BLaER1 treated with 17β-estradiol and CSF1 and Interleukin-3, amounts not matched to agents 10 nM and 100 nM (cell line): Measurements from ENCODE around the gene FOXN4.

Experiments
- H3K27ac ChIP-seq, 11 experiments: shearing (Covaris generic); formaldehyde crosslinking; 2 replicates each; pipeline ENCODE4 v1.8.1; 2022
- H3K27me3 ChIP-seq, 11 experiments: shearing (Covaris generic); formaldehyde crosslinking; 2 replicates each; pipeline ENCODE4 v1.8.1; 2022
- H3K36me3 ChIP-seq, 11 experiments: shearing (Covaris generic); formaldehyde crosslinking; 2 replicates each; pipeline ENCODE4 v1.8.1; 2022
- H3K4me1 ChIP-seq, 10 experiments: shearing (Covaris generic); formaldehyde crosslinking; 2 replicates each; pipeline ENCODE4 v1.8.1; 2022
- H3K4me2 ChIP-seq, 11 experiments: shearing (Covaris generic); formaldehyde crosslinking; 2 replicates each; pipeline ENCODE4 v1.8.1; 2022
- H3K4me3 ChIP-seq, 10 experiments: shearing (Covaris generic); formaldehyde crosslinking; 2 replicates each; pipeline ENCODE4 v1.8.1; 2022
- H3K9ac ChIP-seq, 11 experiments: shearing (Covaris generic); formaldehyde crosslinking; 2 replicates each; pipeline ENCODE4 v1.8.1; 2022
- H3K9me3 ChIP-seq, 11 experiments: shearing (Covaris generic); formaldehyde crosslinking; replicated peaks in 1 of 11; 2 replicates each; pipeline ENCODE4 v1.8.1; 2022
- H4K20me1 ChIP-seq, 11 experiments: shearing (Covaris generic); formaldehyde crosslinking; 2 replicates each; pipeline ENCODE4 v1.8.1; 2022
- Cebpa-rat ChIP-seq, 11 experiments: shearing (Covaris generic); IDR thresholded peaks; 2 replicates each; pipeline ENCODE4 v1.8.1; 2022

The FOXN4 gene

GRCh38 chr12:109288571-109288970 lies 20.5 kb downstream of the FOXN4 start:
- no peak overlapping the region for H3K27ac ChIP-seq
- no peak for TF ChIP-seq Cebpa-rat (IDR thresholded peaks at IDR 0.05)
- no peak overlapping the region for H3K9ac ChIP-seq
- H3K27me3 ChIP-seq, result peaks cover 0 to 8% (median 0%) of the 10 kb centered on the region in 11 experiments; a peak in 4 of 22 replicates
- no peaks in the 10 kb centered on the region for H3K4me1 ChIP-seq
- H3K36me3 ChIP-seq, result no peaks in the 10 kb centered on the region
- H4K20me1 ChIP-seq, result no peaks in the 10 kb centered on the region
- no peaks in the 10 kb centered on the region for H3K9me3 ChIP-seq
- no peak overlapping the region for H3K4me2 ChIP-seq
- no peak overlapping the region for H3K4me3 ChIP-seq

- H3K27ac ChIP-seq, result no peak overlapping the region
- H3K9me3 ChIP-seq, result no peaks in the 10 kb centered on the region
- no peaks in the 10 kb centered on the region for H3K36me3 ChIP-seq
- no peaks in the 10 kb centered on the region for H4K20me1 ChIP-seq
- peaks cover 0 to 8% (median 0%) of the 10 kb centered on the region in 11 experiments; a peak in 4 of 22 replicates for H3K27me3 ChIP-seq
- H3K4me1 ChIP-seq, result no peaks in the 10 kb centered on the region
- TF ChIP-seq Cebpa-rat (IDR thresholded peaks at IDR 0.05), result no peak
- no peak overlapping the region for H3K4me2 ChIP-seq
- no peak overlapping the region for H3K4me3 ChIP-seq
- no peak overlapping the region for H3K9ac ChIP-seq
These were observed 21.1 kb downstream of the FOXN4 start for GRCh38 chr12:109287811-109288469.

- Histone ChIP-seq H4K20me1 (no peaks in the 10 kb centered on the region), H3K27me3 (peaks cover 0 to 8% (median 0%) of the 10 kb centered on the region in 11 experiments; a peak in 4 of 22 replicates), H3K9me3 (no peaks in the 10 kb centered on the region), H3K36me3 (no peaks in the 10 kb centered on the region), H3K27ac (no peak overlapping the region), H3K4me3 (no peak overlapping the region), H3K9ac (no peak overlapping the region), H3K4me2 (no peak overlapping the region), H3K4me1 (no peaks in the 10 kb centered on the region)
- TF ChIP-seq Cebpa-rat (IDR thresholded peaks at IDR 0.05), result no peak
These were observed 21.9 kb downstream of the FOXN4 start for GRCh38 chr12:109287181-109287580.

- H3K27me3 ChIP-seq, result peaks cover 0 to 3% (median 0%) of the 10 kb centered on the region in 11 experiments; a peak in 4 of 22 replicates
- H3K4me3 ChIP-seq, result no peak overlapping the region
- no peak for TF ChIP-seq Cebpa-rat (IDR thresholded peaks at IDR 0.05)
- no peaks in the 10 kb centered on the region for H4K20me1 ChIP-seq
- H3K4me2 ChIP-seq, result no peak overlapping the region
- H3K27ac ChIP-seq, result no peak overlapping the region
- H3K4me1 ChIP-seq, result no peaks in the 10 kb centered on the region
- no peak overlapping the region for H3K9ac ChIP-seq
- H3K9me3 ChIP-seq, result no peaks in the 10 kb centered on the region
- no peaks in the 10 kb centered on the region for H3K36me3 ChIP-seq
These were observed 22.4 kb downstream of the FOXN4 start for GRCh38 chr12:109286652-109287051.

GRCh38 chr12:109286252-109286651 lies 22.8 kb downstream of the FOXN4 start:
- H3K9ac ChIP-seq, result no peak overlapping the region
- no peaks in the 10 kb centered on the region for H3K36me3 ChIP-seq
- no peaks in the 10 kb centered on the region for H4K20me1 ChIP-seq
- H3K9me3 ChIP-seq, result no peaks in the 10 kb centered on the region
- no peaks in the 10 kb centered on the region for H3K27me3 ChIP-seq
- no peak for TF ChIP-seq Cebpa-rat (IDR thresholded peaks at IDR 0.05)
- no peak overlapping the region for H3K4me3 ChIP-seq
- H3K4me2 ChIP-seq, result no peak overlapping the region
- no peaks in the 10 kb centered on the region for H3K4me1 ChIP-seq
- no peak overlapping the region for H3K27ac ChIP-seq

- H4K20me1 ChIP-seq, result no peaks in the 10 kb centered on the region
- no peak overlapping the region for H3K27ac ChIP-seq
- TF ChIP-seq Cebpa-rat (IDR thresholded peaks at IDR 0.05), result no peak
- no peak overlapping the region for H3K9ac ChIP-seq
- H3K27me3 ChIP-seq, result no peaks in the 10 kb centered on the region
- H3K36me3 ChIP-seq, result no peaks in the 10 kb centered on the region
- no peaks in the 10 kb centered on the region for H3K4me1 ChIP-seq
- no peak overlapping the region for H3K4me2 ChIP-seq
- no peaks in the 10 kb centered on the region for H3K9me3 ChIP-seq
- H3K4me3 ChIP-seq, result no peak overlapping the region
These were observed 24.7 kb downstream of the FOXN4 start for GRCh38 chr12:109284392-109284791.

GRCh38 chr12:109281452-109281851 lies 27.6 kb downstream of the FOXN4 start:
- Histone ChIP-seq H3K4me3 (no peak overlapping the region), H3K9ac (no peak overlapping the region), H3K27me3 (no peaks in the 10 kb centered on the region), H4K20me1 (no peaks in the 10 kb centered on the region), H3K4me1 (peaks cover 7 to 16% (median 9%) of the 10 kb centered on the region in 10 experiments), H3K9me3 (no peaks in the 10 kb centered on the region), H3K36me3 (no peaks in the 10 kb centered on the region), H3K27ac (no peak overlapping the region), H3K4me2 (no peak overlapping the region)
- no peak for TF ChIP-seq Cebpa-rat (IDR thresholded peaks at IDR 0.05)

GRCh38 chr12:109279525-109279924 lies 29.6 kb downstream of the FOXN4 start:
- no peak overlapping the region for H3K9ac ChIP-seq
- H3K27ac ChIP-seq, result no peak overlapping the region
- H3K4me3 ChIP-seq, result no peak overlapping the region
- no peaks in the 10 kb centered on the region for H3K9me3 ChIP-seq
- no peaks in the 10 kb centered on the region for H3K36me3 ChIP-seq
- no peak for TF ChIP-seq Cebpa-rat (IDR thresholded peaks at IDR 0.05)
- no peaks in the 10 kb centered on the region for H3K27me3 ChIP-seq
- peaks cover 9 to 17% (median 11%) of the 10 kb centered on the region in 10 experiments for H3K4me1 ChIP-seq
- H3K4me2 ChIP-seq, result no peak overlapping the region
- H4K20me1 ChIP-seq, result no peaks in the 10 kb centered on the region; a peak in 1 of 22 replicates

- no peaks in the 10 kb centered on the region for H3K9me3 ChIP-seq
- H4K20me1 ChIP-seq, result no peaks in the 10 kb centered on the region; a peak in 1 of 22 replicates
- H3K36me3 ChIP-seq, result no peaks in the 10 kb centered on the region
- no peak overlapping the region for H3K4me2 ChIP-seq
- H3K27ac ChIP-seq, result no peak overlapping the region
- H3K4me1 ChIP-seq, result peaks cover 9 to 17% (median 11%) of the 10 kb centered on the region in 10 experiments
- no peaks in the 10 kb centered on the region for H3K27me3 ChIP-seq
- no peak overlapping the region for H3K9ac ChIP-seq
- TF ChIP-seq Cebpa-rat (IDR thresholded peaks at IDR 0.05), result no peak
- H3K4me3 ChIP-seq, result no peak overlapping the region
These were observed 30.2 kb downstream of the FOXN4 start for GRCh38 chr12:109278912-109279311.
